HG03108 (cell line): Measurements from ENCODE around the gene KLHDC7B.

Experiments used
- ATAC-seq: cut with Tn5 transposase; IDR thresholded peaks from one replicate; pipeline ENCODE4 v1.9.1; 2021; ENCODE audit warnings: moderate library complexity; ENCODE audit not compliant: unreplicated experiment

The KLHDC7B gene

DNA sequence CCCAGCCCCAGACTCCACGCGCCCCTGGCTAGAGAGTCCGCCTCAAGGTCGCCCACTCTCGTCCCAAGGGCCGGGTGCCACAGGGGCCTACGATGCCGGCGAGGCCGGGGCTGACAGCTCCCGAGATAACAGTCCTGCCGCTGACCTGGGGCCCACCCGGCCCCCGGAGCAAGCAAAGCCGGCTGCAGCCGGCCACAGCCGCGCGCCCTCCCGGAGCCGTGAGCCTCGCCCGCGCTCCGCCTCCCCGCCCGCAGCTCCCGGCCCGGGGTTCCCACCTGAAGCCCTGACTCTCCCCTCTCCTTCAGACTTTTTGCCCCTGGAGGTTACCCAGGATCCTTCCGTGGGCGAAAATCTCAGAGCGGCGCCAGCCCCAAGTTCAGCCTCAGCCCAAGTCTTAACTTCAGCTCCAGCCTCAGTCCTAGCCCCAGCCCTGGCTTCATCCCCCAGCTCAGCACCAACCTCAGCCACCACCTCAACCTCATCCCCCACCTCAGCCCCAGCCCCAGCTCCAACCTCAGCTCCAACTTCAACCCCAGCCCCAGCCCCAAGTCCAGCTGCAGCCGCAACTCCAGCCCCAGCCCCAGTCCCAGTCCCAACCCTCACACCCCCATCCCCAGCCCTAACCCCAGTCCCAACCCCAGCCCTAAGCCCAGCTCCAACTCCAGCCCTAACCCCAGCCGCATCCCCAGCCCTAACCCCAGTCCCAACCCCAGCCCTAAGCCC lies 1.7 kb downstream of the KLHDC7B start:
- no peak for ATAC-seq

DNA sequence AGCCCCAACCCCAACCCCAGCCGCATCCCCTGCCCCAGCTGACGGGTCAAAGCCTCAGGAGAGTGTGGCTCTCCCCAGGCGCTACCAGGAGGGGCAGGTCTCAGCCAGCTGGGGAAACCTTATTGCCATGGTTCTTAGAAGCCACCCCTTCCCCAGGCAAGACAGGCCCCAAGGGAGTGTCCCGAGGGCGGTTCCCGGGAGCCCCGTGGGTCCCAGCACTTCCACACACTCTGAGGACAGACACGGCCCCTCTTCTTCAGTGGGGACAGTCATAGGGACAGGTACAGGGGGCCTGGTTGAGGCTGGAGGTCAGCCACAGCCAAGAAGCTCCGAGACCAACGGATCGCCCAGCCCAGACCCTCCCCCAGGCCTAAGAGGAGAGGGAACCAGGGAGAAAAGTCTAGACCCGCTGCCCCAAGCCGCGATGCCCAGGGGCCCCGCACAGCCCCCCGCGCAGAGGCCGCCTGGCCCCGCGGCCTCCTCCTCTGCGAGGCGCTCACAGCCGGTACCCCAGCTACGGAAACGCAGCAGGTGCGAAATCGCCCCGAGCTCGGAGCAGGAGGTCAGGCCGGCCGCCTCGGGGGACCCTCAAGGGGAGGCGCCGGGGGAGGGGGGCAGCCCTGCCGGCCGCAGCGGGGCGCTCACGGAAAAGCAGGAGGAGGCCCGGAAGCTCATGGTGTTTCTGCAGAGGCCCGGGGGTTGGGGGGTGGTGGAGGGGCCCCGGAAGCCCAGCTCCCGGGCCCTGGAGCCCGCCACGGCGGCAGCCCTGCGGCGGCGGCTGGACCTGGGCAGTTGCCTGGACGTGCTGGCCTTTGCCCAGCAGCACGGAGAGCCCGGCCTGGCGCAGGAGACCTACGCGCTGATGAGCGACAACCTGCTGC lies 2.6 kb downstream of the KLHDC7B start:
- no peak for ATAC-seq

DNA sequence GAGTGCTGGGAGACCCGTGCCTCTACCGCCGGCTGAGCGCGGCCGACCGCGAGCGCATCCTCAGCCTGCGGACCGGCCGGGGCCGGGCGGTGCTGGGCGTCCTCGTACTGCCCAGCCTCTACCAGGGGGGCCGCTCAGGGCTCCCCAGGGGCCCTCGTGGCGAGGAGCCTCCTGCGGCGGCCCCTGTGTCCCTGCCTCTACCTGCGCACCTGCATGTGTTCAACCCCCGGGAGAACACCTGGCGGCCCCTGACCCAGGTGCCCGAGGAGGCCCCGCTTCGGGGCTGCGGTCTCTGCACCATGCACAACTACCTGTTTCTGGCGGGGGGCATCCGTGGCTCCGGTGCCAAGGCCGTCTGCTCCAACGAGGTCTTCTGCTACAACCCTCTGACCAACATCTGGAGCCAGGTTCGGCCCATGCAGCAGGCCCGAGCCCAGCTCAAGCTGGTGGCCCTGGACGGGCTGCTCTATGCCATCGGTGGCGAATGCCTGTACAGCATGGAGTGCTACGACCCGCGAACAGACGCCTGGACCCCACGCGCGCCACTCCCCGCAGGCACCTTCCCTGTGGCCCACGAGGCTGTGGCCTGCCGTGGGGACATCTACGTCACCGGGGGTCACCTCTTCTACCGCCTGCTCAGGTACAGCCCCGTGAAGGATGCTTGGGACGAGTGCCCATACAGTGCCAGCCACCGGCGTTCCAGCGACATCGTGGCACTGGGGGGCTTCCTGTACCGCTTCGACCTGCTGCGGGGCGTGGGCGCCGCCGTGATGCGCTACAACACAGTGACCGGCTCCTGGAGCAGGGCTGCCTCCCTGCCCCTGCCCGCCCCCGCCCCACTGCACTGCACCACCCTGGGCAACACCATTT lies 3.5 kb downstream of the KLHDC7B start:
- no peak for ATAC-seq

DNA sequence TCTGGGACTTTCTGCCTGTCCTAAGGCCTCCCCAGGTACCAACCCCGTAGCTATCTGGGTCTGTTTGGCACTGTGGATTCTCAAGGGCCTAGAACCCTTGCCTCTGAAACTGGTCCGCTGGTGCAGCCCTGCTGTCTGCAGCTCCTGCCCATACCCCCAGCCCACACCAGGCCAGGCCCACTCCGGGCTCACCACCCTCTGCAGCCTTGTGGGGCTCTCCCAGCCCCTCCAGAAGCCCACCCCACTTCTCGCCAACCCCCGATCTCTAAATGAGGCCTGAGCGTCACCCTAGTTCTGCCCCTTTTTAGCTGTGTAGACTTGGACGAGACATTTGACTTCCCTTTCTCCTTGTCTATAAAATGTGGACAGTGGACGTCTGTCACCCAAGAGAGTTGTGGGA lies 4.7 kb downstream of the KLHDC7B start:
- no peak for ATAC-seq

DNA sequence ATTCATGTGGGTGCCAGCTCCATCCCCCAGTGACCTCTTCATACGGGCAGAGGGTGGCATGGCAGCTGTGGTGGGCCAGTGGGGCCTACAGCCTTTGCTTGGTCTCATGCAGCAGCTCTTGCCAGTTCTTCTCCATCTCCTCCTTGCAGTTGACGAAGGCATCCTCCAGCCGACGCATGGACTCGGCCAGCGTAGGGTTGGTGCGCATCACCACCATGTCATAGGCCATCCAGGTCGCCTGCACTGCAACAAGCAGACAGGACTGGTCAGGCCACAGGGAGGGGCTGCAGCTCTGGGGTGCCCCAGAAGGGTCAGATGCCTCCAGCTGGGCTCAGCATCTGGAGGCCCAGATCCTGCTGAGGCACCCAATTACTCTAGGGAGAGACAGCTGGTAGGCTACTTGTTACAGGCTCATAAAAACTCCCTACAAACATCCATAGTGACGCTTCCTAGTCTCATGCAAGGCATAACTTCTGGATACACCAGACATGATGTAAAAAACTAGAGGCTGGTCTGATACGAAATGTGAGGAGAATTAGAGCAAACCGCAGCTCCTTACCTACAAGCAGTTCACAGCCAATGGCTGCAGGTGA lies 5.6 kb downstream of the KLHDC7B start:
- no peak for ATAC-seq

DNA sequence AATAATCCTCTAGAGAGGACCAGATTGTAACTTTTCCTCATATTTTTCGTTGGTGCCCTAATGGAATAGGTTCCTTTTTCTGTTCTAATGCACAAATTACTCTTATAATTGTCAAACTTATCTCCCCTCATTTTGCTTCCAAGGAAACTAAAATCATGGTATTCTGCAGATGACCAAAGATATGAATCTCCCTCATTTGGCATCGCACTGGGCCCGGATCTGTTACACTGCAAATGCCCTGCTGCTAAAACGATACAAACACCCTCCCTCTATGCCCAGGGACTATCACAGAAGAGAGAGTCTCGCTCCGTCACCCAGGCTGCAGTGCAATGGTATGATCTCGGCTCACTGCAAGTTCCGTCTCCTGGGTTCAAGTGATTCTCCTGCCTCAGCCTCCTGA lies 7.6 kb downstream of the KLHDC7B start:
- no peak for ATAC-seq

DNA sequence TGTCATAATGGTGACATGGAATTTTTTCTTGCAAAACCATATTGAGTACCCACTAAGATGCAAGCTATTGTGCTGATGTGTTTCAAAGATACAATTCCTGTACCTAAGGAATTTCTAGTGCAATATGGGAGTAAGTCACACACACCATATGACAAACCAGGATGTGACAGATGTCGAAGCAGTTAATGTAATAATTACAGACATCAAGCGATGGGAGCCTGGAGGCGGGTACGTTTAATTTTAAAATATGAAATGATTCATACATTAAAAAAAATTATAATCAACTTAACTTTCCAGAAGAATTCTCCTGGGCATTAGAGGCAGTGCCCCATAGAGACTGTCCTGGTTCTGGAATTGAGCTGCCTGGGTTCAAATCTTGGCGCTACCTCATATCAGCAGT lies 11.0 kb downstream of the KLHDC7B start:
- ATAC-seq = no peak

- no peak for ATAC-seq
Measured at GRCh38 chr22:50560034-50560433, 14.3 kb downstream of the KLHDC7B start.

GRCh38 chr22:50561401-50562358 lies 16.0 kb downstream of the KLHDC7B start:
- ATAC-seq = no peak

DNA sequence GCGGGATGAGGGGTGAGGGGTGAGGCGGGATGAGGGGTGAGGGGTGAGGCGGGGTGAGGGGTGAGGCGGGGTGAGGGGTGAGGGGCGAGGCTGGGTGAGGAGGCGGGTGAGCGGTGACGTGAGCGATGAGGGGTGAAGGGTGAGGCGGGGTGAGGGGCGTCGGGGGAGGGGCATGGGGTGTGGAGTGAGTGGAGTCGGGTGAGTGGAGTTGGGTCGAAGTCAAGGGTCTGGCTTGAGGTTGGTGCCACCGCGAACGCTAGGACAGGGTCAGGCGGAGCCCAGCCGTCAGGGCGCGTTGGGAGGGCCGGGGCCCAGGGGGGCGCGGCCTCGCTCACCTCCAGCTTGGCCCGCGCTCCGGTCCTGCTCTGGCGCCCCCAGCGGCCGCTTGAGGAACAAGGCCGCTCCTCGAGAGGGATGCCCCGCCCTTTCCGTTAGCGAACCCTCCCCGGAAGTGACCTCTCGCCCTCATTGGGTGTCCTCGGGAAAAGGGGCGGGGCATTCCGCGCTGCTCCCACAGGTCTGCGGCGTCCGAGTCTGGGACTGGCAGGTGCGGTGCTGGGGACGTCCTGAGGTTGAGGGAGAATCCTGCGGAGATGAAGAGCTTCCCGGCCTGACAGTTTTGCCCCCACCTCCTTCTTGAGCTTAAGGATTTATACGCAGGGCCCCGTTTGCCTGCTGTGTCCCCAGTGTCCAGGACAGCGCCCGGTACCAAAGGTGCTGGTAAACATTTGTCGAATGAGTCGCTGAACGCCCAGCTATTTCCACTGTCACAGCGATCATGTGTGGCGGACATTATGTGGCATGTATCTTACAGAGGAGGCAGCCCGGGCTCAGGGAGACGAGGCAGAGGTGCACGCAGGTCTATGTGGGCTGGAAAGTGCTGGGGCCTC lies 17.1 kb downstream of the KLHDC7B start, which contains the start of gene SYCE3:
Gene SYCE3, minus strand, starts transcription at position 397 of the 890 bp plus-strand sequence. CDS start 6,514 bp downstream, outside the sequence.
- peak; percentile 94 for ATAC-seq

DNA sequence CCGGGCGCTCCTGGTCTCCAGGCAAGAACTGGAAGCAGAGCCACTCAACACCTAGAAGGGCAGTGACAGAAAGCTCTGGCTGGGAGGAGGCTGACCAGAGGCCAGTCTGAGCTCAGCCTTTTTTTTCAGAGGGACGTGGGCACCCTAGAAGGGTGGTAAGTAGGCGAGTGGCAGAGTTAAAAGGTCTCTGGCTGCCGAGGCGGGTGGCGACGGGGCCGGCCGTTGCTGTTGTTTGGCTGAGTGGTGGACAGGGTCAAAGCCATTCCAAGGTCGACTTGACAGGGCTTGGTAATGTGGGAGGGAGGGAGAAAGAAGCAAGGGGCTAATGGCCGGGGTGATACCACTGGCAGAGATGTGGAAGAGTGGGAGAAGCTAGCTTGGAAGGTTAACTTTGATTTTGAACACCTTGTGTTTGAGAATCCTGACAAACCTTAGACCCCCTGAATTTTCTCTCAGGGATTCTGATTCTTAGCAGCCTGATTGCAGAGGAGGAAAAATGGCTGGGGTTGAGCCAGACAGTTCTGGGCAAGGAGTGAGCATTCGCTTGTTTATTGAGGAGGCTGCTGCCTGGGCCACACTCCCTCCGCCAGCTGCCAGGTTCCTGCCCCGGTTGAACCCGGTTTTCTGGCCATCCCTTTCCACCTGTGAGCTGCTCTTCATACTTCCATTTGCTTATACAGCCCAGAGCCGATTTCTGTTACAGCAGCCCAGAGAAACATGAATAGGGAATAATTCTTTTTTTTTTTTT lies 17.9 kb downstream of the KLHDC7B start:
- no peak for ATAC-seq

- ATAC-seq = no peak
Measured at GRCh38 chr22:50564289-50564688, 18.6 kb downstream of the KLHDC7B start.

DNA sequence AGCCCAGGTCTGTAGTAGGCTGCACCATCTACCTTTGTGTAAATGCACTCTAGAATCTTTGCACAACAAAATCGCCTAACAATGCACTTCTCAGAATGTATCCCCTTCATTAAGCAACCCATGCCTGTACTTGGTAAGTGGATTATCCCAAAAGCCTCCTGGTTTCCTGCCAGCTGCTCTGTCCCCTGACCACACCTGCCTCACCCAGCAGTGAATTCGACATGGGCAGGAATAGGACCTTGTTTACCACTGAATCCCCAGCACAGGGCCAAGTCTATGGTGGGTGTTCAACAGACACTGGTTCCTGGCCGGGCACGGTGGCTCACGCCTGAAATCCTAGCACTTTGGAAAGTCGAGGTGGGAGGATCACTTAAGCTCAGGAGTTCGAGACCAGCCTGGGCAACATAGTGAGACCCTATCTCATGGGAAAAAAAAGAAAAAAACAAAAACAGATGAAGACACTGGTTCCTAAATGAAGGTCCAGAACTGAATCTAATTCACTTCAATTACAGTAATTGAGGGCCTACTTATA lies 22.1 kb downstream of the KLHDC7B start:
- no peak for ATAC-seq

DNA sequence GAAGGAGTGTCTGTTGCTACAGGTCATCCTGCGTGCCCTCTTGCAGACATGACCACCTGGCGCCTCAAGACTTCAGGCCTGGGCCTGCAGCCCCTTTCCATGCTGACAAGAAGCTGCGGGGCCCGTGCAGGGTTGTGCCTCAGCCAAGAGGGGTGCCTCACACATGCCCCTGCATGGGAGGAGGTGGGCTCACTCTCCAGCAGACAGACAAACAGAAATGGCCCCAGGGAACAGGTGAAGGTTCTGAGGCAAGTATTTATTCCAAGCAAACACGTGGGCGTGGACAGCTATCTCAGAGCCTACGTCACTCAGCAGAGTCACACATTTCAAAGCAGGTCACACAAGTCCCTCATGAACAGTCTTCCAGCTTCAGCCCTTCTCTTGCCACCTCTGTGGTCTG lies 22.9 kb downstream of the KLHDC7B start:
- no peak for ATAC-seq

GRCh38 chr22:50569041-50569459 lies 23.4 kb downstream of the KLHDC7B start:
- no peak for ATAC-seq

GRCh38 chr22:50569896-50570535 lies 24.3 kb downstream of the KLHDC7B start:
- ATAC-seq = no peak

DNA sequence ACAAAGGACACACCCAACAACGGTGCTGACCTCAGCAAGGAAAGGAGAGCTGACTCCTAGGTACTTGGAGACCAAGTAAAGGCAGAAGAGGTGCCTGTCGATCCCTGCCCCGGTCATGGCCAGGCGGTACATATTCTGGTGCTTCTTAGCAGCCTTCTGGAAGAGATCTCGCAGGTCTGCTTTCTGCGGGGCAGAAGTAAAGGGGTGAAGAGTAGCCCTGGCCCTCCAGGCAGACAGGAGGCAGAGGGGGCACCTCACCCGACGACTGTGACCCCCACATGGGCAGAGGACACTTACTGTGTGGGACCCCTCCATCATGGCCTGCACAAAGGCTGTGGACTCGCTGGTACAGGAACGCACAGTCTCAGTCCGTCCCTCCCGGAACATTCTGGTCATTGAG lies 25.2 kb downstream of the KLHDC7B start:
- no peak for ATAC-seq
